ENCODE results near the gene ZNF827. TPM values are rescaled to one million over a fixed set of nuclear protein-coding genes. Genes with fewer than 3 reads are reported as not detected.

The ZNF827 gene
- total RNA-seq, 4 donors from 2014 or later, result 7.2 to 16.1 (median 10.9) TPM

DNA sequence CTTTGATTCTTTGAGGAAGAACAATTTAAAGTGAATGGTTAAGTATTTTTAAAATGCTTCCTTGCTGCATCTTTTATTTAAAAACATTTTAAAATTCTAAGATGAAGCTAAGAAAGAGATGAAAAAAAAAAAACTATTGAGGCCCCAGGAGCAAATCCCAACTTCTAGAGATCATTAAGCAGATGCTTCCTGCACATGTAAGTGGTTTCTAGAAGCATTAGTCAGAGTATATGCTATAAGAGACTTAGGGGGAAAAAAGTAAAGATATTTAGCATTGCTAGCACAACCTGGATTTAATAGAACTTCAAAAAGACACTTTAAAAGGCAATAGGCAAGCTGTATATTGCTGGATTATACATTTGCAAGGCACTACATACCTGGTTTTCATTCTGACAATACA, 64.7 kb downstream of the ZNF827 start:
- intact Hi-C loops (cut with DNase I; ENCODE audit: low total_unique reads), result no loop called here
- no peak for ATAC-seq
- H3K36me3 ChIP-seq, result no peaks in the 10 kb centered on the region

DNA sequence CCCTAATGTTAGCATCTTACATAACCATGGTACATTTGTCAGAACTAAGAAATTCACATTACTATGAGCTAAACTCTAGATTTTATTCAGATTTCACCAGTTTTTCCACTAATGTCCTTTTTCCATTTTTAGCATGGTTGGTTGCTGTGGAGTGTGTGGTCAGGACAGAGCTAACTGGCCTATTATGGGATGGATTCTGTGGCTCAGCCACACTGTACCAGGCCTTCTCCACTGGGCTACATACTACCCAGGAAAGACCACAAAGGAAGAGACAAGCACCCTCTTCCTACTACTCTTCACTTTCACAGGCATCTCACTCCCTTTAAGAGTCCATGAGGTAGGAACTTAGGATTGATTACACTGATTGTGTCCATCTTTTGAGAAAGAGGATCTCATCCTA, 67.4 kb downstream of the ZNF827 start:
- no peaks in the 10 kb centered on the region for H3K27me3 ChIP-seq
- DNase-seq (no peak), ATAC-seq (no peak)
- no peak overlapping the region for H3K4me3 ChIP-seq
- no peaks in the 10 kb centered on the region for H3K9me3 ChIP-seq
- peaks cover 31 to 41% of the 10 kb centered on the region in 2 donors for H3K4me1 ChIP-seq
- TF ChIP-seq, protein P1, sequence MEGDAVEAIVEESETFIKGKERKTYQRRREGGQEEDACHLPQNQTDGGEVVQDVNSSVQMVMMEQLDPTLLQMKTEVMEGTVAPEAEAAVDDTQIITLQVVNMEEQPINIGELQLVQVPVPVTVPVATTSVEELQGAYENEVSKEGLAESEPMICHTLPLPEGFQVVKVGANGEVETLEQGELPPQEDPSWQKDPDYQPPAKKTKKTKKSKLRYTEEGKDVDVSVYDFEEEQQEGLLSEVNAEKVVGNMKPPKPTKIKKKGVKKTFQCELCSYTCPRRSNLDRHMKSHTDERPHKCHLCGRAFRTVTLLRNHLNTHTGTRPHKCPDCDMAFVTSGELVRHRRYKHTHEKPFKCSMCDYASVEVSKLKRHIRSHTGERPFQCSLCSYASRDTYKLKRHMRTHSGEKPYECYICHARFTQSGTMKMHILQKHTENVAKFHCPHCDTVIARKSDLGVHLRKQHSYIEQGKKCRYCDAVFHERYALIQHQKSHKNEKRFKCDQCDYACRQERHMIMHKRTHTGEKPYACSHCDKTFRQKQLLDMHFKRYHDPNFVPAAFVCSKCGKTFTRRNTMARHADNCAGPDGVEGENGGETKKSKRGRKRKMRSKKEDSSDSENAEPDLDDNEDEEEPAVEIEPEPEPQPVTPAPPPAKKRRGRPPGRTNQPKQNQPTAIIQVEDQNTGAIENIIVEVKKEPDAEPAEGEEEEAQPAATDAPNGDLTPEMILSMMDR (IDR thresholded peaks at IDR 0.05 in 4 of 5, conservative IDR thresholded peaks at IDR 0.05 in 1 of 5), result no peak
- no peak for TF ChIP-seq POLR2A (IDR thresholded peaks at IDR 0.05)
- intact Hi-C loops (cut with DNase I; ENCODE audit: low total_unique reads), result no loop called here
- in situ Hi-C loops (cut with MboI; ENCODE audit: low sequenced_read_pairs in 4 of 4), result no loop called here
- H3K27ac ChIP-seq, result no peak overlapping the region
- H3K36me3 ChIP-seq, result no peaks in the 10 kb centered on the region

More for the DNA sequence above, 64.7 kb downstream of the ZNF827 start:
- in situ Hi-C loops (cut with MboI; ENCODE audit: low sequenced_read_pairs in 4 of 4), result no loop called here
- TF ChIP-seq, protein P1 (IDR thresholded peaks at IDR 0.05 in 4 of 5, conservative IDR thresholded peaks at IDR 0.05 in 1 of 5), result no peak
- no peak for TF ChIP-seq POLR2A (IDR thresholded peaks at IDR 0.05)
- Histone ChIP-seq H3K4me3 (no peak overlapping the region), H3K9me3 (no peaks in the 10 kb centered on the region), H3K27ac (no peak overlapping the region), H3K27me3 (no peaks in the 10 kb centered on the region), H3K4me1 (peaks cover 39 to 41% of the 10 kb centered on the region in 2 donors)
- no peak for DNase-seq

DNA sequence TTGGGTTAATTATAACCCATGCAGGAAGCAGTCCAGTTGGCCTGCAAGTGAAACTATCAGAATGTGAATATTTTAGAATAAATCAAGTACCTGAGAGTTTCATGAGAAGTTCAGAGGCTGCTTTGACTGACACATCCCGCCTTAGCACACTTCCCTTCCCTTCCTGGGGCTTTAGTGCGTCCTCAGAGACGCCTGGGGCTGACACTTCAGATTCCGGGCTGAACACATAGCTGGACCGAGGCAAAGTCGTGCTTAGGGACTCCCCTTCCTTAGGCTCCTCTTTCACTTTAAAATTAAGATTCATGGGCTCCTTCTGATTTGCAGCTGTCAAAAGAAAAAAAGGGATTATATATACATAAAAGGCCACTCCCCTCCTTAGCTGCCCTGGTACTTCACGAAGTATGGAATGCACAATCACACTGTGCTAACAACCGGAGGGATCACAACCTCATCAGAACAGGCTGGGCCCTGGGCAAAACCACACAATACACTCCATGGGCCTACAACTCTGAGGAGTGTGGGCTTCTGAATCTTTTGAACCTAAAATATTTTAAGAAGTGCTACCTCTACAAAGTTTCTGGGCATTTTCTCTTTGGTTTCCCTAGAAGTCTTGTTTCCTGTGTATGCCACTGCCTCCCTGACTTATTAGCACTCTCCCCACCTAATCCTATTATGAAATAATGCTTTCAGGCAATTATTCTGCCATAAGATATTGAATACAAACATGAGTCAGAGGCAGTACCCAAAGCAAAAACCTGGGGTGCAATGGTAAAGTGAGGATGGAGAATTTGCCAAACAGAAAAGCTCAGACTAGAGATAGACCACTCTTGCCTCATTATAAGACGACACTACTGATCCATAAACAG, 68.2 kb downstream of the ZNF827 start:
- H3K9me3 ChIP-seq, result no peaks in the 10 kb centered on the region
- no peaks in the 10 kb centered on the region for H3K36me3 ChIP-seq
- intact Hi-C loops (cut with DNase I; ENCODE audit: low total_unique reads), result no loop called here
- H3K4me1 ChIP-seq, result peaks cover 37 to 49% of the 10 kb centered on the region in 2 donors
- peak overlapping the region in 3 of 4 donors; percentile 16 to 21 (median 19) for H3K4me3 ChIP-seq
- no peak for DNase-seq
- peak overlapping the region; percentile 41 to 67 (median 66) for H3K27ac ChIP-seq
- peak; percentile 14 to 67 for ATAC-seq
- no peak for TF ChIP-seq POLR2A (IDR thresholded peaks at IDR 0.05)
- TF ChIP-seq, protein P1 (IDR thresholded peaks at IDR 0.05 in 4 of 5, conservative IDR thresholded peaks at IDR 0.05 in 1 of 5), result no peak
- H3K27me3 ChIP-seq, result no peaks in the 10 kb centered on the region
- in situ Hi-C loops (cut with MboI; ENCODE audit: low sequenced_read_pairs in 4 of 4), result no loop called here

DNA sequence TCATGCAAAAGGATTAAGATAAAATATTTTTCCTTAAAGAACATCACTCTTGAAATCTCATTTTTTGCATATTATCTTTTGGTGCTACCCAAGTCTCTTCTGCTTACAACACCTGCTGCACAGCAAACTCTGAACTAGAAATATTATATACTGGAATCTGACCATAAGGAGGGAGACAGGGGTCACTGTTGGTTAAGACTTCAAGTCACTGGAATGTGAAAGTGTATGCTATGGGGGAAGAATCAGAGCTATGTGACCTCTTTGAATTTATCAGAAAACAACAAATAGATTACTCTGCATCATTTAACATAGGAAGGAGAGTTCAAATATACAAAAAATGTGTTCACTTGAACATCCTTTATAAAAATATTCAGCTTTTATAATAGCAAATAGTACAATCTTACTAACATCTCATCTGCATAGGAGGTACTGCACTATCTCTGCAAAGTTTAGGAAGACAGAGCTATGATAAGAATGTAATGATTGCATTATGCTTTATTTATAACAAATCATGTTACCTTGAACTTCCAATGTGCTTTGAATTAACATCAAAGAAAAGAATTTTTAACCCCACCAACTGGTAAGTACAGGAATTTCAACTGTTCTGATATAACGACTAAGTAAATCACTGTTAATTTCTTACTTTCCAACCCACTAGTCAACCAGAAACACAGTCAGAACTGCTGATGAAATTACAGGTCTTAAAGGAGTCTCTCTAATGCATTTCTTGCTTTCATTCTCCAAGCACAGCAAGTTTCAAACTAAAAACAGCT, 69.8 kb downstream of the ZNF827 start:
- DNase-seq (no peak), ATAC-seq (no peak)
- Histone ChIP-seq H3K27ac (peak overlapping the region in 1 of 4 donors; percentile 67), H3K36me3 (no peaks in the 10 kb centered on the region), H3K9me3 (no peaks in the 10 kb centered on the region), H3K4me1 (peaks cover 45 to 53% of the 10 kb centered on the region in 2 donors), H3K4me3 (no peak overlapping the region), H3K27me3 (no peaks in the 10 kb centered on the region)
- in situ Hi-C loops (cut with MboI; ENCODE audit: low sequenced_read_pairs in 4 of 4) (no loop called here), intact Hi-C loops (cut with DNase I; ENCODE audit: low total_unique reads) (no loop called here)
- TF ChIP-seq POLR2A (IDR thresholded peaks at IDR 0.05), result no peak
- TF ChIP-seq, protein P1 (IDR thresholded peaks at IDR 0.05 in 4 of 5, conservative IDR thresholded peaks at IDR 0.05 in 1 of 5), result no peak

Data from gastrocnemius medialis (tissue), 4 donors.